Prostate gland (tissue), 2 donors: ENCODE results near the gene YWHAB.

Experiments
- CTCF ChIP-seq, 4 experiments: fragments of 200-600 bp in 2 of 4; fragments of 450-650 bp in 2 of 4; sonication (generic) in 2 of 4; IDR thresholded peaks; 1 replicate in 3 of 4; 2 replicates in 1 of 4; pipeline ENCODE4 v1.5.1; 2016 to 2019; ENCODE audit warnings: antibody characterized with exemption in 4 of 4, mild to moderate bottlenecking in 2 of 4, moderate library complexity in 2 of 4
- POLR2A ChIP-seq: fragments of 450-650 bp; IDR thresholded peaks from one replicate; pipeline ENCODE4 v1.6.1; 2016; ENCODE audit warnings: antibody characterized with exemption, mild to moderate bottlenecking
- POLR2AphosphoS5 ChIP-seq: sonication (generic); formaldehyde crosslinking; IDR thresholded peaks from one replicate; pipeline ENCODE4 v1.6.1; 2017; ENCODE audit warnings: antibody characterized with exemption

- no peak for TF ChIP-seq POLR2A
- TF ChIP-seq CTCF (IDR thresholded peaks at IDR 0.05), result no peak
- no peak for TF ChIP-seq POLR2AphosphoS5
Measured at GRCh38 chr20:44916586-44916985, 31.1 kb downstream of the YWHAB start.
